OCI-M1 (cell line): ENCODE results near the gene APC2.
"Not testable (repeated sequence)": the region's sequence is repeated elsewhere in the genome, so short reads cannot be mapped to it uniquely, and the experiment has no call there.

ENCODE experiments used
- DNase-seq: peaks from one replicate; lab custom pipeline; 2025; lab: John Stamatoyannopoulos, UW

The APC2 gene

GRCh38 chr19:1412995-1413800 lies 36.7 kb upstream of the APC2 start:
- DNase-seq: no peak

GRCh38 chr19:1416014-1416841 lies 33.7 kb upstream of the APC2 start:
- DNase-seq: no peak

DNA sequence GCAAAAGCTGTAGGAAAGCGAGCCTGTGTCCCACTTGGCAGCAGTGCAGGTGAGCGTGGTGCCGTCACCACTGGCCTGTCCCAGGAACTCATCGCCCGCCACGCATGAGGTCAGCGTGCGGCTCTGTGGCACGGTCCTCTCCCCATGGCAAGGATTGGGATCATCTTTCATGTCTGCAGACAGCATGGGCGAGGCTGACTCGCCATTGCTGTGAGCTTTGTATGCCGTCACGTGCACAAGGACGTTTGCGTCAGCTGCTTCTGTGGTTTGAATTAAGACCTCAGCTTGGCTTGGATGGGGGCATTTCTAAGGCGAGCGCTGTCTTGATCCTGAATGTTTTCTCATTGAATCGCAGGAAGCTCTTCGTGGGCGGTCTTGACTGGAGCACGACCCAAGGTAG lies 32.8 kb upstream of the APC2 start:
- no peak for DNase-seq

DNA sequence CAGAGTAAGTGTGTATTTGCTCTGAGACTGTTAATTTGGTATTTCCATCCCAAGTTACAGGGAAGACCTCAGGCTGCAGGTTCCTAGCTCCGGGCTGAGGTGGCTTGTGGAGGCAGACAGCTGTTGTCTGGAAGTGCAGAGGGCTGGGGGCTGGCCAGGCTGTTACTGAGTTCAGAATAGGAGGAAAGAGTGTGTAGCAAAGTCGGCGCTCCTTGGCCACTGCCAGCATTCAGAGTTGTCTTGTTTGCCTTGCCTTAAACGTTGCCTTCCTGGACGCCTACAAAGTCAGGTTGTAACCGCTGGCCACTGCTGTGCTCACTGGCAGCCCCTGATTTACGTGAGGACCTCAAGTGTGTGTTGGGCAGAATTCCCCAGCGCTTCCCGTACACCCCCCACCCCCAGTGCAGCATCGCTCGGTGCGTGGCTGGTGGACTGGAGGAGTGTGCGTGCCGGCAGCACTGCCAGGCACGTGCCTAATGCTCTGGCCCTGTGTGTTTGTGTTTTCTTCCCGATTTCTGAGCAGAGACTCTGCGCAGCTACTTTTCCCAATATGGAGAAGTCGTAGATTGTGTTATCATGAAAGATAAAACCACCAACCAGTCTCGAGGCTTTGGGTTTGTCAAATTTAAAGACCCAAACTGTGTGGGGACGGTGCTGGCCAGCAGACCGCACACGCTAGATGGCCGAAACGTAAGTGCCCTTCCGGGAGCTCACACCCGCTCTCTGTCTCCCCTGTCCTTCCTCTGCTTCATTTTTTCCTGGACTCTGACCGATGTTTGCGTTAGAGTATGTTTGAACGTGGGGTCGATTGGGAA lies 32.0 kb upstream of the APC2 start:
- DNase-seq: no peak

DNA sequence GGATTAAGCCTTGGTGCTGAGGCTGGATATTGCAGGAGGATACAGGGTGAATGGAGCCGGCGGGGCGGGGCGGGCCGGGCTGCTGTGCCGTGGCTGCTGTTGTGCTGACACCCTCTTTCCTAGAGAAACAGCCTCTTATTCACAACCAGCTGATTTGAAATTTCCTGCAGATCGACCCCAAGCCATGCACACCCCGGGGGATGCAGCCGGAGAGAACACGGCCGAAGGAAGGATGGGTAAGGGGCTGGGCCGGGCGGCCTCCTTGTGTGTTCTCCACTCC lies 31.5 kb upstream of the APC2 start:
- DNase-seq: no peak

DNA sequence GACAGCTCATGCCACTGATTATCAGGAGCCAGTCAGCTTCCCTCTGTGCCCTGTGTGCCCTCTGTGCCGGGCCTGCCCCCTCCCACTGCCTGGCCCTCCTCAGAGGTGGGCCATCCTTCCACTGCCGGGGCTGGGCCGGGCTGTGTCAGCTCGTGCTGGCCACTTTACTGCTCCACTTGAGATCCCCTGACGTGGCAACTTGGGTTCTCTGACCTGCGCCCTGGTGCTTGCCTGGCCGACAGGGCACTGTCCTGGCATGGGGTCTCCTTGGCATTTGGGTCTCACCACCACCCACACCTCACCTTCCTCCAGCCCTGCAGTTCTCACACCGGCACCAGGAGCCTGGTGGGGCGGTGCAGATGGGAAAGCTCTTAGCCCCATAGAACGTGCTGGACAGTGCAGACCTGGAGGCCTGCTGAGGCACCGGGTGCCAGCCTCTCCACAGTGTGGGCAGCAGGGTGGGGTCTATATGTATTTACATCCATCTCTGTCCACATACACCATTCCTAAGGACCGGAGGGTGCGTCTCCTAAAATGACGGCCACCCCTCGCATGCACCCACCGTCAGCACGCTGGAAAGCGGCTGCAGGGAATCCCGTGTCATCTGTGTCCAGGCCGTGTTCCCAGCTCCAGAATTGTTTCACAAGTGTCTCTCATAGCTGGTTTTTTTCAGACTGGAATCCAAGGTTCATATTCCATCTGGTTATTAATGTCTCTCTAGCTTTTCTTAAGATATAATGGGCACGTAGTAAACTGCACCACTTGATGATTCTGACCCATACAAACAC lies 30.8 kb upstream of the APC2 start:
- DNase-seq: no peak

GRCh38 chr19:1420085-1420484 lies 29.8 kb upstream of the APC2 start:
- not testable (repeated sequence) for DNase-seq

GRCh38 chr19:1420590-1420989 lies 29.3 kb upstream of the APC2 start:
- no peak for DNase-seq

DNA sequence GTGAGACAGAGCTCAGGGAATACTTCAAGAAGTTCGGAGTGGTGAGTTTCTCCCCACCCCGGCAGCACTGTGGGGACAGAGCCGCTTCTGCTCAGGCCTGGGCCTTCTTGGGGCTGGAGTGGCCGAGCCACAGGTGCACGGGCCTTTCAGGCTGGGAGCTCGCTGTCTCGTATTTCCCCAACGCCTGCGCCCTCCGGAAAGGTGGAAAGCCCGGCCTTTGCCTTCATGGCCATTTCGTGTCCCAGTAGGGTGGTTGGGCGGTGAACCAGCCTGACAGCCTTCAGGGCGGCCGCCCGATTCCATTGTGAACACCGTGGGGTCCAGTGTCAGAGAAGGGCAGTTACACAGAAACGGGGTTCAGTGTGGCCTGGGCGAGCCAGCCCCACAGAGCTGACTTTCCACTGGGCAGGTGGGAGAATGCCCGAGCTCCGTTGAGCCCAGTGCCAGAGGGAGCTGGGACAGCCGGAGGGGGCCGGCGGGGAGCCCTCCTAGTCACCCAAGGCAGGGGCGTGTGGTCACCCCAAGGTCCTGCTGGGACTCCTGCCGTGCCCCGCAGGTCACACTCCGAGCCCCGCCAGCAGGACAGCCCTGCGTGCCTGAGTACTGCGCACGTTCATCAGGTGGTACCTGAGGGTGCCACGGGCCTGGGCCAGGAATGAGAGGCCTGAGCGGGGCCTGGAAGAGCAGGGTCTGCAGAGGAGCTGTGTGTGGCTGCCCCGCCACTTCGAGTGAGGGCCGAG lies 28.5 kb upstream of the APC2 start:
- no peak for DNase-seq

DNA sequence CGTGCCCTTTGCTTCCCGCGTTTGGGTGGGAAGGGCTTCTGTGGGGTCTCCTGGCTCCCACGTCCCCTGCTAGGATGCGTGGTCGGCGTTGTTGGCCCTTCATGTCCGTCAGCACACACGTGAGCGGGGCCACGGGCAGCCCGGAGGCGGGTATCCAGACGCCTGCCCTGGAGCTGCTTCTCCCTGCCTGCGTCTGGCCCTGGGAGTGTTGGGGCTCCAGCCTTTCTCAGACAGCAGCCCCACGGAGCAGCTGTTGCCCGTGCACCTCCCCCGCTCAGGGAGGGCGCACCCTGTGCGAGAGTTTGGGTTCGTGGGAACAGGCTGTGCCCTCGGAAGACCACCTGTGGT lies 28.0 kb upstream of the APC2 start:
- no peak for DNase-seq

DNA sequence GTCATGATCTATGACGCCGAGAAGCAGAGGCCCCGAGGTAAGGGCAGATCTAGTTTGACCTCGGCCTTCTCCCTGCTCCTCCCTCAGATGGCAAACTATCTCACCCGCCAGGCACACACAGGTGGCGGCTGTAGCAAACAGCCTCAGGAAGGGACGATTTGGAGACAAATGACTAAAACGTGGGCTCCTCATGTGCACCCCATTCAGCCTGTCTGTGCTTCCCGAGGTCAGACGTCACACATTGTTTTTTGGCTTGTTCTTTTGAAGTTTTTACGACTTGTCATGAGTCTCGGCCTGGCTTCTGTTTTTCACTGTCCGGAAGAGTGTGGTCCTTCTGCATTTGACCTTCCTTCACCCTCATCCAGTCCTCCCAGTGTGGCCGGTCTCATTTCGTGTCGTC lies 27.6 kb upstream of the APC2 start:
- DNase-seq: no peak

DNA sequence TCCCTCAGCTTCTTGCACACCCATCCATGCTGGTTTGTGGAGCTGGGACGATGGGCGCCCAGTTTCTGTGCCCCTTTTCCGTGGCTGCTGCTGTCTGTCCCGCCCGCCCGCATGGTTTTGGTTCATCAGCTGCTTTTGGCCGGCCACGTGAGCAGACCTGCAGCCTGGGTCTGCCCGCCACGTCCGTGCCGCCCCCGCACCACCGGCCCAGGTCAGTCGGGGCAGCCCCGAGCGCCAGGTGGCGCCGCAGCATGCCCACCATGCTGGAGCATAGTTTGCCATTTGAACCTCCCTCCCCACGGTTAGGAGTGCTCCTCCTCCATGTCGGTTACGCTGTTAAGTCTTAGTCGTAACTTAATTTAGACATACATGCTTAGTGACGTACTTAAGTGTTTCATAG lies 27.0 kb upstream of the APC2 start:
- no peak for DNase-seq

GRCh38 chr19:1423436-1424191 lies 26.3 kb upstream of the APC2 start:
- DNase-seq: no peak

GRCh38 chr19:1424192-1424955 lies 25.5 kb upstream of the APC2 start:
- DNase-seq: no peak

DNA sequence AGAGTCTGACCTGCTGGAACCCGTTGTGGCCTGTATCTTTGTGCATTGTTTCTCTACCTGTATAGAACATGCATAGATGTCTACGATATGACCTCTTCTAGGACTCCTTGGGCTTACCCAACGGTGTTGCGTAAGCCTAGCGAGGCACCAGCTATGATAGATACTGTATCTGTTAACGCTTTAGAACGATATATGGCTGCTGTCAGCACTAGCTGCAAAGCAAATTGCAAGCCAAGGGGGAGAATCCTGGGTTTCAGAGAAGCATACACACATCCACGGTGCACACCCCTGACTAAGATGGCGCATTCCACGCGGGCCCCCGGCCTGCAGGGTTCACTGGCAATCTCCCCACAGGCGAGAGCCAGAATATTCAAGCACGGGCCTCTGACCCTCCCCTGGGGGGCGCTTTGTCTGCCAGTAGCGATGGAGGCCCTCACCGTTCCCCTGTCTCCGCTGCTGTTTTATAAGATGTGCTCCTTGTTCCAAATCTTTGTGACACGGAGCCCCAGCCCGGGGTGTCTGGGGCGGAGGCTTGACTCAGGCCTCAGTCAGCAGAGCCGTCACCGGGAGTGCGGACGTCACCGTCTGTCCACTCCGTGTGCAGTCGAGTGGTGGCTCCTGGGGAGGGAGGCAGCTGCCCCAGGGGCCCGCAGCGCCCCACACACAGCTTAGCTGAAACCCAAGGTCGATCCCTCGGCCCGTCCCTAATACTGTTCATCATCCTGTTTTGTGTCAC lies 24.7 kb upstream of the APC2 start:
- no peak for DNase-seq

- no peak for DNase-seq
These were observed 24.0 kb upstream of the APC2 start for GRCh38 chr19:1425902-1426301.

GRCh38 chr19:1426736-1427135 lies 23.2 kb upstream of the APC2 start:
- no peak for DNase-seq

GRCh38 chr19:1427221-1427920 lies 22.6 kb upstream of the APC2 start:
- no peak for DNase-seq
